ENCODE measurements around the gene NPAS2.

The NPAS2 gene

DNA sequence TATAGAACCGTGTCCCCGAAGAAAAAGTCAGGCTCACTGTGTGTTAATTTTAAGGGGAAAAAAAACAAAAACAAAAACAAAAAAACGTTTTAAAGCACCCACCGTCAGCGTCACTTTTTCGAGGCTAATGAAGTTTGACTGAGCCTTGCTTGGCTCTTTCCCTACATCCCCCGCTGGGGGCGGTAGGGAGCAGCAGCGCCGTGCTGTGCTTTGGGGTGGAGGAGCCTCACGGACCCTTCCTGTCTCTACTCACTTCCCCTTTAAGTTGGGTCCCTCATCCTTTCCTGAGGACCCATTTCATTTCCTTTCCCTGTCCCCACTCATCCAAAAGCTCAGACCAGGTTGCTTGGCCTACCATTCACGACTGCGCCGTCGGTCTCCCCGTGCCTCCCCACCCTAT, 99.4 kb downstream of the NPAS2 start:
- DNase-seq = no peak

DNA sequence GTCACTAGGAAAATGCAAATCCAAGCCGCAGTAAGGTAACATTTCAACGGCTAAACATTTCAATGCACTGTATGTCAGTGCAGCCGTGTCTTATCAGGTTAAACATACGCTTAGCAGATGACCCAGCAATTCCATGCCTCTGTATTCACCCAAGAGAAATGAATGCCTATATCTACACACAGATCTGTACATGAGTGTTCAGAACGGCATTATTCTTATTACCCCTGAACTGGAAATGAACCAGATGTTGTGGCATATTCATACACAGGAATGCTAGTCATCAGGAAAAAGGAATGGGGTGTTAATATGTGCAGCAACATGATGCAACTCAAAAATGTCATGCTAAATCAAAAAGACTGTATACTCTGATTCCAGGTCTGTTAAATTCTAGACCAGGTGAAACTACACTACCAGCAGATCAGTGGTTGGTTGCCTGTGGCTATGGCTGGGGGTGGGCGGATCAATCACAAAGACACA, 101.8 kb downstream of the NPAS2 start:
- no peak for DNase-seq

- no peak for DNase-seq
These were observed 103.6 kb downstream of the NPAS2 start for GRCh38 chr2:100923461-100924060.

GRCh38 chr2:100924122-100924519, 104.2 kb downstream of the NPAS2 start:
- DNase-seq = no peak

DNA sequence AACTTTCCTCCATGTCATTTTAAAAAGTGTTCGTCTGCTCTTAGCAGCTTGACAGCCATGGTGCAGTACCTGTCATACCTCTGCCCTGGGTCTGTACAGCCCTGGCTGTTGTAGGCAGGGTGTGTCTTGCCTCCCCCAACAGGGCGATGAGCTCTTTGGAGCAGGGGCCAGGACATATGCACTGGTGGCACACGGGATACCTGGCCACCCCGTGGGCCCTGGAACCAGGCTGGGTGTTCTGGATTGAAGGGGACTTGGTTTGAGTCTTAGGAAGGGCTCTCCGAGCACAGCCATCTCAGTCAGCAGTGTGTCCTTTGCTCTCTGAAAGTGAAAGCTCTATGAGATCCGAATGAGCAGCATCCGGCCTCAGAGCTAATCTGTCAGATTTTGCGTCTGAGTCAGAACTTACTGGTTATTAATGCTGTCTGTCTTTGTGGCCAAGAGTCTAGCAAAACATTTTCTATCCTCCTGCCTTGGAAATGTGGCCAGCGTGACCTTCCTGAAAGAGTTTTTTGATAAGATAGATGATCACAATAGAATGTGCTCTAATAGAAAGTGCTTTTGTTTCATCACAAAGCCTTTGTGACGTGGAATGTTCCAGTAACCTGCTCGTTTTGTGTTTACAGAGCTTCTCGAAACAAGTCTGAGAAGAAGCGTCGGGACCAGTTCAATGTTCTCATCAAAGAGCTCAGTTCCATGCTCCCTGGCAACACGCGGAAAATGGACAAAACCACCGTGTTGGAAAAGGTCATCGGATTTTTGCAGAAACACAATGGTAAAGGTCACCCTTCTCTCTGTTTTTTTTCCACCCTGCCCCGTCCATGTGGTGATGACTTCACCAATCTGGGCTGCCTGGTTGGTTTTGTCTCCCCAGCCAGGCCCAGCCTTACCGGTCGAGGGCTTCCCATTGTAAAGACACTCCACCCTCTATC, 104.8 kb downstream of the NPAS2 start:
- DNase-seq = no peak

- DNase-seq = no peak
These were observed 108.3 kb downstream of the NPAS2 start for GRCh38 chr2:100928235-100928634.

DNA sequence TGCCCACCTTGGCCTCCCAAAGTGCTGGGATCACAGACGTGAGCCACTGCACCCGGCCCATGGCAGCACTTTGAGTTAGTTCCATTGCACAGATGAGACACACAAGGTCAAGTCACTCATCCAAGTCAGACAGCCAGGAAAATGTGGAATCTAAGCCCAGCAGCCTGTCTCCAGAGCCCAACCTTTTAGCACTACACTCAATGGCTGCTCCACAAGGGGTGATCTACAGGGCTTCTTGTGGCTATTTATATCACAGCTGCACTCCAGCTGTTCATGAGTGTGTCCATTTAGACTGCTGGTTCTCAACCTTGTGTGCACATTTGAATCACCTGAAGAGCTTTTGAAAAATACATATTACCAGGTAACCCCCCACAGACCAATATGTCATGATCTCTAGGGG, 109.2 kb downstream of the NPAS2 start:
- DNase-seq = no peak

DNA sequence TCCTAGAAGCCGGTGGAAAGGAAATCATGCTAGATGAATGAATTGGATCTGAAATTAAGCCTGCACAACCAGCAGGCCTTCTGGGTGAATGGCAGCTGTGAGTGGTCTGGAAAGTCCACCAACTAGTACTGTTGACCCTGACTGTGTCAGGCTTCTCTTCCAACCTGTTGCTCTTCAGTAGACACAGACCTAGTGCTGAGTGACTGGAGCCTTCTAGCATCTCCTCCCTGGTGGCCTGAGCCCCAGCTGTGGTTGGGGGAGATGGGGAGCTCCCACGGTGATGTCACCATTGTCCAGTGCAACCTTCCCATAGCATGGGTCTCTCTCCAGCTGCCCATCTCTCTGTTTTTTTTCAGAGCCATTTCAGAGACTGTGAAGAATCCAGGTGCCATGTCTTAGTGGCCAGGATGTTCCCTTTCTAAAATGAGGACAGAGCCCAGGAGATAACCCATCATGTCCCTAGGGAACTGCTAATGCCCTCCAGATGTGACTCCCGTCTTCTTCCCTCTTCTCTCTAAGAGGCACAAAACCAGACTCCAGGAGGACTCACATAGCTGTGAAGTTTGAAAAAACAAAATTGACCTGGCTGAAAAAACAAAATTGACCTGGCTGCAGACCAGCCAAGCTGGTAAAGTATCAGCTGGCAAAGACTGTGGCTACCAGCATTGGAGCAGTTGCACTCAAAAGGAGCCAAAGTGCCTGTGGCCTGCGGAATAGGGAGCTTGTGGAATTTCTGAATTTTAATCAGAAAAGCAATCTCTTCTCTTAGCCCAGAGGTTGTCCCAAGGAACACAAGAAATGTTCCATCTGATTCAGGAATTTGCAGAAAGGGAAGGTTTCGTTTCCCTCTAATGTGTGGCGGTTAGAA, 114.8 kb downstream of the NPAS2 start:
- no peak for DNase-seq

GRCh38 chr2:100935372-100935752, 115.4 kb downstream of the NPAS2 start:
- no peak for DNase-seq

DNA sequence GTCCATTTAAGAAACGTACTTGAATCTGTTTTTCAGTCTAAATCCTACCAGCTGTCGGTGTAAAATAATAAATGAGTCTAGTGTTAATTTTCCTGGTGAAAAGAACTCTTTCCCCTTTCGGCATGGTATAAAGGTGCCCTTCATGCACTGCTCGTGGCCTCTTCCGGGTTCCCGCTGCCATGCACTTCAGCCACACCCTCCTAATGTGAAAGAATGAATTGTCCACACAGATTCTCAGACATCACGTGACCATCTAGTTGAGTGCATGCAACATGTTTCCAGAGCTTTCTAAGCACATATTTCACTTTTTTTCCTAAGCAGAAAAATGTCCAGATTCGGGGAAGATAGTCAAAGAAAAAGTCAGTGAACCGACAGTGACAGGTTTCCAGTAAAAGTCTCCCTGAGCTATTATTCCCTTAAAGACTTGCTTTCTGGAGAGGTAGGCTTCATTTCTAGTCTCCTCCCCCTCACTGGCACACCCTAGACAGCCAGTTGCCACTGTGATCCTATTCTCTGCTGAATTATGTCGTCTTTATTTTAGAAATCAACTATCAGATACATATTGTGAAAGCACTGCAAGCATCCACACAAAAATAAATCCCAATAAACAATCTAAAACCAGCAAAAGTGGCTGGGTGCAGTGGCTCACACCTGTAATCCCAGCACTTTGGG, 116.3 kb downstream of the NPAS2 start:
- no peak for DNase-seq

GRCh38 chr2:100936972-100937542, 117.1 kb downstream of the NPAS2 start:
- DNase-seq = peak in 1 of 2 experiments; percentile 0

- DNase-seq = no peak
These were observed 118.4 kb downstream of the NPAS2 start for GRCh38 chr2:100938031-100939026.

GRCh38 chr2:100939445-100939844, 119.5 kb downstream of the NPAS2 start:
- no peak for DNase-seq

- DNase-seq = no peak
These were observed 120.3 kb downstream of the NPAS2 start for GRCh38 chr2:100940240-100940639.

DNA sequence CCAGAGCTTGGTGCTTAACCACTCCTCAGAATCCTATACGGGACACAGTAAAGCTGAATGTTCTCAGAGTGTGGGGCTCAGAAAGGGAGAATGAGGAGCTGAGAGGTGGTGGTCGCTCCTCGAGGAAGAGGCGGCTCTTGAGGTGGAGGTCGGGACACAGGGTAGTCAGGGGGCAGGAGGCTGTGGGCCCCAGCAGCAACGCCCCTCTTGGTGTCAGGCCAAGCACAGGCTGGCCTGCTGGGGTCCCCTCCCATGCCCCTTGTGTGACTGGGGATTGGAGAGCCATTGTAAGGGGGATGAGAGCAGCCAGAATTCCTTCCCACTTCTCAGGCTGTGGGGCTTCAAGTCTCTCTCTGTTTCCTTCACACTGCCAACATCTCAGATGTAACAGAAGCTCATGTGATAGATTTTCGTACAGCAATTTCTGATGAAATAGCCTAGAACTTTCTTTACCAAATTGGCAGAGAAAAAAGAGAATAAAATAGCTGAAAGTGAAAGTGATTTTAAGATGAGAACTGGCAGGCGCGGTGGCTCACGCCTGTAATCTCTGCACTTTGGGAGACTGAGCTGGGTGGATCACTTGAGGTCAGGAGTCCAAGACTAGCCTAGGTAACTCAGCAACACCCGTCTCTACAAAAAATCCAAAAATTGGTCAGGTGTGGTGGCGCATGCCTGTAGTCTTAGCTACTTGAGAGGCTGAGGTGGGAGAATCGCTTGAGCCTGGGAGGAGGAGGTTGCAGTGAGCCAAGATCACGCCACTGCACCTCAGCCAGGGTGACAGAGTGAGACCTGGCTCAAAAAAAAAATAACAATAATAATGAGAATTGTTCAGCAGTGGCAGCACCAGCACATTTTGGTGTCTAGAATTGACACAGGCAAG, 121.1 kb downstream of the NPAS2 start:
- DNase-seq = no peak

DNA sequence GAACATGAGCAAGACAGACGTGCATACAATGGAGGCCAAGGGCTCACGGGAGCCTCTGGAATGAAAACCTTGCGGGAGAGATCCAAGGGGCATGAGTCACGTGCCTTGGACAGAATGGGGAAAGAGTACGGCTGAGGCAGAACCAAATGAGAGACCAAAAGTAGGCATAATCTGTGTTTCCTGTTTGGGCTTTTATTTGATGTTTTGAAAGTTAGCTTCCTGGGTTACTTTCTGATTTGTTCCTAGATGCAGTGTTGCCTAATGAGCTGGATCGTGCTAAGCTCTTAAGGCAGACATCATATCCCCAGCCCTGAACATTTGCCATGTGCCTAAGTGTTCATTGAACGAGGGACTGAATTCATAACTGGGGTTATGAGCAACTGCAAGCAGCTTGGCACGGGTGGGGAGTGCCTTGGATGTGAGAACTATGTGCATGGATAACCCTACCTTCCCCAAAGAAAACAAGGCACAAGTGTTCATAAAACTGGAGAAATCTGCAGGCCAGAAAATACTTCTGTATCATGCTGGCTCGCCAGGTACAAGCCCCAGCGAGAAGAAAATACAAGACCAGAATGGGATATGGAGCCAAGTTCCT, 121.8 kb downstream of the NPAS2 start:
- no peak for DNase-seq

- DNase-seq = no peak
These were observed 124.9 kb downstream of the NPAS2 start for GRCh38 chr2:100944617-100945432.

- DNase-seq = no peak
These were observed 125.4 kb downstream of the NPAS2 start for GRCh38 chr2:100945433-100945740.

Data from AML-193 (cell line).